HG03457 (cell line): ENCODE data around the gene AMMECR1.

Experiments
- ATAC-seq: cut with Tn5 transposase; IDR thresholded peaks from one replicate; pipeline ENCODE4 v1.9.1; 2021; ENCODE audit warnings: moderate number of reproducible peaks; ENCODE audit not compliant: unreplicated experiment

Gene AMMECR1

DNA sequence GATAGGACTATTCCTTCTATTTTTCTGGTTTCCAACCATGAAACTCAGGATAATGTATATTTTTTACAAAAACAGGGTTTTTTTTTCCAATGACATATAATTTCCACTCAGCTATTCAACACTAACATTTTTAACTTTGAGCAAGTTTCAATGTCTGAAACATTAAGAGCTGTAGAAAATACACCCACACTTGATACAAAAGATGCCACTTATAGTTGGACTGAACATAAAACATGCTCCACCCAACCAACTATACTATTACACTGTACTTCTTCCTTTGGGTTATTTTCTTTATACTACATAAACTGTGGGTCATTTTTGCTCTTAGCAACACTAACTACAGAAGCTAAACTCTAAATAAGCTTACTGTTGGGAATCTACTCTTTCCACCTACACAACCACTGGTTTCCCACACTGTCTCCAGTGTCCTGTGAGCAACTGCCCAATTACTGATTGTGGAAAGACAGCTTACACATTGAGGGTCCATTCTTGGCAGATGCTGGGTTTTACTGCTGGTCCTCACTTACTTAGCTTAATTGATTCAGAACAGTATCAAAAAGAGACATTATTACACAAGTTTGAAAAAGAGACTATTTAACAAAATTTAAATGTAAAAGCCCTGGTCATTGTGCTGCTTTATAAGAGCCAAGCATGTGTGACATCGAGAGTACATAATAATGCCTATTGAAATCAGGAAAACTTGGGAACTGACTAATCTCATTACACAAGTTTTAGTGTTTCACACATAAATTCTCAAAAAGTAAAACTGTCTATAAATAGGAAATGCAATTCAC is 6.3 kb downstream of the AMMECR1 start:
- ATAC-seq = no peak

DNA sequence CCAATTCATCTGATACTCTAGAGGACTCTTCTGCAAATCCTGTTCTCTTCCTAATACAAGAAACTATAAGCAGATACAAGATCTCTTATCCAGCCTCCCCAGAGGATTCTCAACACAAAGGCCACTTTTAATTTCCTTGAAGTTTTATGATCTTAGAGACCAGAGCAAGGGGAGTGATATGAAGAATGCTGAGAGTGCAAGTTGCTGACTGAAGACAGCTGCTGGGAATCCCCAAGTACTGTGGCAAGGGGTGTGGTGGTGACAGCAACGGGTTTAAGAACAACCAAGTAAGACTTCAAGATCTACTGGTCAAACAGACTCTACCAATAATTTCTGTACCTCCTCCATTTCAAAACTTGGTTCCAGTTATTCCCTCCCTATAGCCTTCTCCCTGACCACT is 7.0 kb downstream of the AMMECR1 start:
- peak; percentile 90 for ATAC-seq

DNA sequence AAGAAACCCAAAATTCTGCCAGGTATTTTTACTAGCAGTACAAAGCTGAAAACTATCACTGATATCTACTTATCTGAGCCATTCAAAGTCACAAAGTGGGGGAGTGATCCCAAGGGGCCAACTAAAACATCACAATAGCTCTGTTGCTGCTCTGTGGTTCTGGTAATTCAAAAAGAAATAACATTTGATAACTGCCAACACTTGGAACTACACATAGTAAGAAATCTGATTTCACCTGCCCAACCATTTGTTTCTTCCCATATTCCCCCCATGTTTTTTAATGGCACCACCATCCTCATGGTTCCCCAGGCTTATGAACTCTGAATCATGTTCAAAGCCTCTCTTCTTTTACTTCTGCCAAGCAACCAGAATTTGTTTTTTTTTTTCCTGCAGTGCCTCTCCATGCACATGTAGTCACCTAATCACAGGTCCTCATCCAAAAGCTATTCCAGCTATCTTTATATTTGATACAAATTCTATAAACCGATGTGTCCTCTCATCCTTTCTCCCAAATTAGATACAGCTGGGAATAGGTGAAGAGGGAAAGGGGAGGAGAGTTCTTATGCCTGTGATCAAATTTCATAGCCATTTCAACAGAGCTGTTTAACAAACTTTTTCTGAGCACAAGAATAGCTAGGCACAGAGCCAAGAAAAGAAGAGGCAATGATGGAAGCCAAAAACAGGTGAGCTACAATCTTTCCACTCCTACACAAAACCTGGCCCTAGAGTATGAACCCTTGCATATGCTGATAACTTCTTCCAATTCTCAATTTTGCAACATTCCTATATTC is 7.7 kb downstream of the AMMECR1 start:
- ATAC-seq = no peak

DNA sequence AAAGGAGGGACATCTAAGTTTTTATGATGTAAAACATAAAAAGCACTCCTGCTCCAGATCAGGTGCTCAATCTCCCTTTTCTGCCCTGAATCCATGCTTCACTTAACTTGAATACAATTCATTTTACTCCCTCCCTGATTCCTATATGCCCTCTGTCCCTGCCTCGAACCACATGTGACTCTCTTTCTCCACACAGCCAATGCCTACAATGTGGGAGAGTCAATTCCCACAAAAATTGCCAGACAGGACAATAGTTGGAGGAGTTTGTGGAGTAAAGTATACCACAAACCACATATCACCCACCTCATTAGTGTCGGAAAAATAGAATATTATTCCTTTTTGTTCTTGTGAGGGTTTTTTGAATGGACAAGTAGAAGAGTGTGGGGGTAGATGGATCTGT is 9.7 kb downstream of the AMMECR1 start:
- no peak for ATAC-seq

DNA sequence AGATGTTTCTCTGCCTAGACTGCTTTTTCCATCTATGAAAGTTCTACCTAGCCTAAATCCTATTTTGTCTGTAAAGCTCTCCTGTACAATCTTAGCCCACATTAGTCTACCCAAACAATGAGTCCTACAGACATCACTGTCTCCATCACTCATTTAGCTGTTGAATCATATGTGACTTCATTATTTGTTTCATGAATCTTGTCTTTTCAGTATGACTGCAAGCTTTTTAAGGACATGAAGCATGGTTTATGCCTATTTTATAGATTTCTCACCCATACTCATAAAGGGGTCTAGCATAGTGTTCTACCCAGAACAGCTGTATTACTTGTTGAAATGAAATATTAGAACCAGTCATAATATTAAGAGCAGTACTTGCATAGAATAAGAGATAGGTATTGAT is 13.0 kb downstream of the AMMECR1 start:
- ATAC-seq = no peak

DNA sequence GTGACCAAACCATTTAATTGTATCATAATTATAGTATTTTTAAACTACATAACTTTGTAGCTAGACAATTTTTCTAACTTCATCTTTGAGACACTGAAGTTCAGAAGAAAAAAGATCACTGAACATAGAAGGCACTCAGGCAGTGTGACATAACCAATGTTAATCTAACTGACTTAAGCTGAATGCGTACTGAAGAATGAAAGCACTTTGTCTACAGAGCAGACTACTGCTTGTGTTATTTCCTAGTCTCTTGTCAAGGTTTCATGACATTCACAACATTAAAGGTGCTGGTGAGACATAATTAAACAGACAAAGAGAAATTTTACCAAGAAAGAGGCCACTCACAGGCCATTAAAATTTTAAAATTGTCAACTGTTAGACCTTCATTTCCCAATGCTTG is 13.5 kb downstream of the AMMECR1 start:
- ATAC-seq = no peak

DNA sequence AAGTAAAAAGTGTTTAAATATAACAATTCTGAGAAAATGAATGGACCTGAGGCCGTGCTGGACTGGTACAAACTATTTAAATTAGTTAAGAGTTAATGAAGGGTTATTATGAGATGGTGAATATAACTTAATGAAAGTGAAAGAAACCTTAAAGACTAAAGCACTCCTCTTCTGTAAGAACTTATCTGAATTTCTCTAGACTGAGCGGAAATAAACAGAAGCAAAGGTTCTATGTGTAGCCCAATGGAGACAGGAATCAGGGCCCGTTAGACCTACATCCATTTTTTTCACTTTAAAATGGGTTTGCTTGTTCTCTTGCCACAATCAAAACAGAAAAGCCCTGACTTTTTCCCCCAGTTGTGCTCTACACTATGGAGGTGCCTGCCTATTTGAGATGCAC is 14.9 kb downstream of the AMMECR1 start:
- ATAC-seq = no peak

DNA sequence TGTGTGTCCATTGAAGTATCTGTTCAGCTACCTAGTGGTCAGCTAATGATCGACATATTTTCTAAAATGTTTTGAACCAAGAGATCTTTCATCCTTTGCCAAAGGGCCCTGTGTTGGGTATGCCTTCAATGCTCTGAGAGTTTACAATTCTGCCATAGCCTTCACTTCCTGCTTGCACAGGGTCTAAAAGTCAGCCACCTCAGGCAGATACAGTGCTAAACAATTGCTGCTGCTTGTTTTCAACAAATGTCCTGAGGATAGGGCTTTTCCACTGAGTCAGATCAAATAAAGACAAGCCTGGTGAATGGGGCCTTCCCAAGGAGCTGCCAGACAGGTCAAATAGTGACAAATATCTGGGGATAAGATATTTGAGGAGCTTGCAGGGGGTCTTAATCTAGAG is 16.7 kb downstream of the AMMECR1 start:
- no peak for ATAC-seq

DNA sequence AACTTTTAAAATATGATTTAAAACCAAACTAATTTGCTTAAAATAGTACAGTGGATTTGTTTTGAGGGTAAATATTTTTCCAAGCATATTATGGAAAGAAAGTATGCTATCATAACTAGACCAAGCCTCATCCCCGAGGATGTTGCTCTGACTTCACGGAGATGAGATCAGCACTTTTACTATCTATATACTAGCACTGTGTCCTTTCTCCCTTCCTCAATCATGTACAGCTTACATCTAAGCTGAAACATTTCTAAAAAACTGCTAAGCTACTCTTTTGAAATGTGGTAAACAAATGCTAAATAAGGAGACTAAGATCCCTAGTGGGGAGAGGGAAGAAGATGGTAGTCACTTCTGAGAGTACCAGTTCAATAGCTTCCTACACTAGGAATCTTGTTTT is 23.8 kb downstream of the AMMECR1 start:
- no peak for ATAC-seq

DNA sequence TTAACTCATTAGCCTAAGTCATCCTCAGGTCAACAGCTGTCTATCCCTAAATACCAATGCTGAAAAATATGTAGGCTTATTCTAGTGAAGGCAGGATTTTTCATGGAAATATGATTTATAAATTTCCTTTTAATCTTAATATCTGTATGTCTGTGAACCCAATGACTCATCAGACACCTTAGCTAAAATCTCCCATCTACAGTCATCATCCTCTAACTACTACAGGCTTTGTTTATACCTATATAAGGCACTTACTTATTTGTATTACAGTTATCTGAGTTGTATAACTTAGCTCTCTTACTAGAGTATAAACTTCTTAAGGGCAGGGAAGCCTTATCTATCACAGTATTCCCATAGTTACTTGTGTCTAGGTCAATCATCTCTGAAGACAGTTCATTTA is 24.2 kb downstream of the AMMECR1 start:
- ATAC-seq = no peak

DNA sequence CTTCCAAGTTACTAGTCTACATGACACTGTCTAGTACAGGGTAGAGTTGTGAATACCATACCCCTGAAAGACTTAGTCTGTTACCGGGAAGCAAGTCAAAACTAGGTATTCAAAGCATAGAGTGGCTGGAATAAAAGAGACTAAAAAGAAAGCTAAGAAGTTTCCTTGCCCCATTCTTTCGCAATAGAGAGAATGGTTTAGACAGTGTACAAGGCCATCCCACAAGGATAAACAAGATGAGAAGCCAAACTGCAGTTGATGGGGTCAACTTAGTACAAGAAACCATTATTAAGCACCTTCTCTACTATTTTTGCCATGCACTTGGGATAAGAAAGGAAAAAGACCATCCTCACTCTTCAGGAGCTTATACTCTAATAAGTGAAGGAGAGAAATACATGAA is 30.3 kb downstream of the AMMECR1 start:
- no peak for ATAC-seq

DNA sequence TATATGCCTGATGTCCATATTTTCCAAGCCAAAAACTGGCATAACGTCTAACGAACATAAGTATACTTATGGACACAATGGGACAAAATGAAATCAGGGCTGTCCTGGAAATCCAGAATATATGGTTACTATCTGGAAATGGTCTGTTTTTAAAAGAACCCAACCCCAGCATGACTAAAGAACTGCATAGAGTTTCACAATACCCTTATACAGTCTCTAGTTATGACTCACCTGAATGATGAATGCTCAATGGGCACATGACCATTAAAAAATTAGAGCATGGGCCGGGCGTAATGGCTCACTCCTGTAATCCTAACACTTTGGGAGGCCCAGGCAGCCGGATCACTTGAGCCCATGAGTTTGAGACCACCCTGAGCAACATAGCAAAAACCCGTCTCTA is 31.8 kb downstream of the AMMECR1 start:
- no peak for ATAC-seq

DNA sequence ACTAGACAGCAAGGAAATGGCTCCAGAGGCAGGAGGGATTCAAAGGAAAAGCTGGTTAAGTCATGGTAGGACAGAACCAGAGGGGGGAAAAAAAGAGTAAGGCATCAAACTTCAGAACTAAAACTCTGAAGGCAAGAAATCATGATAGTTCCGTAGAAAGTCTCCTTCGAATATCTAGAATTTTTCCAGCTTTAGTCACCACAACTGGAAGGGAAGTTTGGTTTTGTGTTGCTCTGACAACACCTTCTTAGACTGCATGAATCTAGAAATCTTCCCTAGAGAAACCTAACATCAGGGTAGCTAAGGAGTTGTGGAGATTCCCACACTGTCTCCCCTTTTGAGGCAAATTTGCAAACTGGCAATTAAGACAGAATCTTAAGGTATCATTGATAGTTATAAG is 33.7 kb downstream of the AMMECR1 start:
- ATAC-seq = no peak

DNA sequence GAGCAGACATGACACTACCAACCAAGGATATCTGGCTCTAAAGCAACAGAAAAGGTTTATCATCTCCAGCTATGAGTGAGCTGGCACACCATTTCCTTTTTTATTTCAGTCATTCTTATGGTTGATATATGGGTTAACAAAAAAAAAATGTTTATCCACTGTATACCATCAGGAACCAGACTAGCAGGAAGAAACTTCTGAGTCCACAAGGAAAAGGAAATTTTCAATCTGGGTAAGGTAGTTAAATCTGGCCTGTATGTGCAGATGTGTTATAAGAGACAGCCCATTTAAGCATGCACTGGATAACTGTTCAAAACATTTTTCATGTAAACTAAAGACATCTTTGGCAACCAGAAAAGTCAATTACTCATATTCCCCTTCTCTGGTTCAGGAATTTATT is 35.0 kb downstream of the AMMECR1 start:
- ATAC-seq = no peak

DNA sequence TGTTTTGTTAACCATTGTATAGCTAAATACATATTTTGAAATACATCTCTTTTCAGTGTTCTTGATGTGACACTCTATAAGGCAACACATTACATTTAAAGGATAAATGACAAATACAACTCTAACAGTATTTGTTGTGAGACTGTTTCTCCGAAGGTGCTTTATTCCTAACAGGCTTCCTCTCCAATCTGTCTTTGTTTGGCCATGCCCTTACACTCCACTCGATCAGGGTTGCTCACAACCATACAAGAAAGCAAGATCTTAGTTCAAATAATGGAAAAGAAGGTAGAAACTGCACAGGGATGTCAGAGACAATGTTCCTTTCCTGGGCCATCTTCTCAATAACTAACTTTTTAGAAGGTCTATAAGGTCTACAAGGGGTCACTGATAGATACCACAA is 36.5 kb downstream of the AMMECR1 start:
- ATAC-seq = no peak

DNA sequence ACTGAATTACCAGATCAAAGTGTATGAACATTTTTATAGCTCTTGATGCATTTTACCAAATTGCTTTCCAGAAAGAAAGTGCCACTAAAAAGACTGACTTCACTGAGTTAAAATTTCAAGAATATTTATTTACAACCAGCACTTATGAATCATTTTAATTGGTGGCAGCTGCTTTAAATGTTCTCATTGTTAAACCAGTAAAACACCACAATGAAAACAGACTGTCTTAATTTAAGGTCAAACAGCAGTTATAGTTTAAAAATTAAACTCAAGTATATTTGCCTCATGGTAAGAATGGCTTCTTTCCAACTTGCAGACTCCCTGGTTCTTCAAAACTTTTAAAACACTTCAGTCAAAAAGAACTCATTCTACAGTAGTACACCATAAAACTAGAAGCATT is 36.9 kb downstream of the AMMECR1 start:
- no peak for ATAC-seq

DNA sequence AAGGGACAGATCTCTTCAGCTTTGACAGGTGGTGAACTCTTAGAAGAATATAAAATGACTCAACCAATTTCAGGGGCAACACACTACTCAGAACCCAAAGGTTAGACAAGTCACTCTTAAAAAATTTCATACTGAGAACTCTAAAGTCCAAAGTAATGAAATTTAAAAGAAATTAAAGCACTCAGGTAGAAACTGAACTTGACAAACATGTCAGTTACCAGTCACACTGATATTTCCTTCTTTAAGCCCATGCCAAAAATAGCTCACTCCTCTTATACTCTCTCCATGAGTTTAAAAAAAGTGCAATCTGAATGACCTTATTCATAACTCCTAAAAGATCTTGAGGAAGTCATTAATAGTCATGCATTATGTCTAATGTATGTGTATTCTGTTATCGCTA is 40.3 kb downstream of the AMMECR1 start:
- ATAC-seq = no peak

DNA sequence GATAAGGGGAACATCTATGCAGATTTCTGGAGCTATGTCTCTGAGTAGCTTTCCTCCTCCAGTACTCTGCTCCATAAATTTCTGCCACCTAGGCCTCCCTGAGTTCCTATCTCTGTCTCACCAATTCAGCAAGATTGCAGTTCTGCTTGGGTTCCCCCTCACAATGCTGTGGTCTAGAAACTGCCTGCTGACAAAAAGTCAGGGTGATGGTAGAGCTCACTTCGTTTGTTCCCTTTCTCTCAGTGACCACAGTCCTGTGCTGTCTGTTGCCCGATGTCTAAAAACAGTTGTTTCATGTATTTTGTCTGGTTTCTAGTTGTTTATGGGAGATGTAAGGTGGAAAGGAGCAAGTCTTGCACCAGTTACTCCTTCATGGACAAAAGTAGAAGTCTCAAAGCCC is 41.1 kb downstream of the AMMECR1 start:
- peak; percentile 83 for ATAC-seq

DNA sequence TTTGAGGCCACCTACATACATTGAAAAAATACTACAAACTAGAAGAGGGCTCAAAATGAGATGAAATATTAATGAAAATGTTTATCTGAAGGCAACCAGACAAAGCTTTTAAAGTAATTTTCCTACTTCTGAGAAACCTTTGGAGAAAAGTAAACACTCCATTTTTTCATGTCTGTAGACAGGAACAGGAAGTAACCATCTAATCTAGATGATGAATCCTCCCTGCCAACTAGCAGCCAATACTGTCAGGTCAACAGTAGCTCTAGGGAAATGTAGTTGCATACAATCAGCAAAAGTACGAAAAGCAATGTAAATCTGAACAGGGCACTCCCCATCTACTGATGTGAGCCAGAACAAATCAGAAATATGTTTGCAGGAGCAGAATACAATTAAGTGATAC is 49.0 kb downstream of the AMMECR1 start:
- ATAC-seq = no peak

DNA sequence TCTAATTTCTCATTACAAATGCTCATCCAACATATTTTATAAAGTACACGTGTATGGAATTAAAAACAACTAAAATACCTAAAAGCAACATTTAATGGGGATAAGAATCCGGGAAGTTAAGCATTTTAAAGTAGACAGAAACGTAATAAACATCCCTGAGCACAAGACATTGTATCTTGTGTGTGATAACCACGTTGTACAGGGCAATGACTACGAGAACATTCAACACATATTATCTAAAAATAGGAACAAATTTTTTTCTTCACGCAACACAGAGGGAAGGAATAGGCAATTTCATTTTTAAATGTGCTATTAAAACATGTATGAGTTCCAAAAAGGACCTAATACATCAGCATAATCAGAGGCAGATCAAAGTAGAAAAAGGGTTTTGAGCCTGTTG is 49.5 kb downstream of the AMMECR1 start:
- ATAC-seq = no peak

DNA sequence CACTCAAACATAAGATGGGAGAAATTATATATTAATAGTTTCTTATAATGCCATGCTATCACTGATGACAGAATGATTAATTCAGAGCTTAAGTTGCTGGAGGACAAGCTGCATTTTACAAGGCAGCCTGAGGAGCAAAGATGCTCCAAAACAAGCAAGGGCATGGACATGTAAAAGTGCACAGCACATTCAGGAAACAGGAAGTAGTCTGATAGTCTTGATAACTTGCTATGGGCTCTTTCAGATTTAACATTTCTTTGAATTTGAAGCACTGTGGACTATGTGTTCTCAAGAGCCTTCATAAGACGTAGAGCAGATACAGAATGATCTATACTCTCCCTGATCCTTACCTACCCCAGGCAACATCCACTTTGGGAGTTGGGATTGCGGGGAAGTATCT is 50.0 kb downstream of the AMMECR1 start:
- no peak for ATAC-seq

DNA sequence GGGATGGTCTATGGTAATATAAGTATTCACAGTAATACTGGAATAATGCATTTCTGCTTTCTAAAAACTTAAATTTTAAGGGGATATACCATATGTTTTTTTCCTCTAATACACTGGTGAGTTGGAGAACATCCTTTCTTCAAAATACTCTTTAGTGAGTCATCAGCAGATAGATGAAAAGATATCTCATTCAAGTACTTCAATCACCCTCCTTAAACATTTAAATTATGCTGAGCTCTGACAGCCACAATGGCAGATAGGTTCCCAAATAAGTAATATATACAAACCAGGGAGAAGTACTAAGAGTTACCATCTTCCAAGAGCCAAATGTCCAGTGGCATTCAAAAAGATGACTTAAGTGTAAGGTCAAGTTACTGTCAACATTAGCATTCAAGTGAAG is 52.2 kb downstream of the AMMECR1 start:
- no peak for ATAC-seq

DNA sequence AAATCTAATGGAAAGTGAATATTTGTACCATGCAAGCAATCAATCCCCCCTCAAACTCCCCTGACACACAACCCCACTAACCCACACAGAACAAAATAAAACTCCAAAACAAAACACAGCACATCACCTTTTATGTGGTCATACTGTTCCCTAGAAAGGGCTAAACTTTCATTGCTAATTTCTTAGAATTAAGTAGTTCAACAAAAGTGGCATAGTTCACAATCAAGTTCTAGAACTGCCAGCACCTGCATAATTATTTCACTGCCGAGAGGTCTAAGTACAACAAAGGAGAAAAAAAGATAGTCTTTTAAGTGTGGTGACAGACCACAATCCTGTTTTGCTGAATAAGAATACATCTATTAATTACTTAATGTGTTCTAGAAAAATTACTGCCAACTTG is 58.8 kb downstream of the AMMECR1 start:
- ATAC-seq = no peak
